Inferior parietal cortex (tissue), 1 donor: ENCODE data around the gene RNF26.
A peak's percentile ranks its signal among the peaks of the same experiment; 100 is the strongest.

Experiments used
- DNase-seq: peaks from one replicate; pipeline ENCODE4 v3.0.0-alpha.2; 2016; ENCODE audit errors: extremely low spot score

Gene RNF26

DNA sequence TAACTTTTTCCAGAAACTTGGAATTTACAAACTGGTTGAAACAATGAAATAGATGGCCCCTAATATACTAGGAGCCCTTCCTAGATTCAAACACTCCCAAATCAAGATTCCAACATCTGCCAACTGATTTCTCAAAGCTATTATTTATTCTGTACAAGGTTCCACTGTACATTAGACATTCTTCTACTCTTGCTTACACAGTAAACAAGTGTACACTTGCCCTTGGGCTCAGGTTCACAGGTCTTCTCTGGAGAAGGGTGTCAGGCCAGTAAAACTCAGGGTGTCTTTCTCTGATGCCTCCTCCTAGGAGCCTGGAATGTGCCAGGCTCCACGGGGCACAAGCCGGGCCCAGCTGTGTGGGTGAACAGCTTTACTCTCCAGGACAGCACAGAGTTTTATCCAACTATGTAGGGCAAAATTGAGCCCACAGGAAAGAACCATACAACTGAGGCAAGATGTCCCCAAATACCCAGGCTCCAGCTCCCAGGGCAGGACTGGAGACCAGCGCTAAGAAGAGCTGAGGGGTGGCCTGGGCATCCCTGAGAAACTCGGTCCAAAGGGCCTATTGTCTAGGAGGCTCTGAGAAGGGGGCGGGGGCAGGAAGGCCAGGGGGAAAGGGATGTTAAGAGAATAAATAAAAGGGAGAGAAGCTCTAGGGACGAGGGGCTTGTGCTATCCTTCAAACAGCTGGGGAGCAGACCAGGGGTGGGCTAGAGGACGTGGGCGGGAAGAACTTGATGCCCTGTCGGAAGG, 20.9 kb downstream of the RNF26 start:
- DNase-seq: no peak

GRCh38 chr11:119356349-119357031, 22.2 kb downstream of the RNF26 start:
- peak; percentile 74 for DNase-seq

GRCh38 chr11:119357074-119357473, 22.7 kb downstream of the RNF26 start:
- no peak for DNase-seq

GRCh38 chr11:119359365-119360214, 25.3 kb downstream of the RNF26 start:
- no peak for DNase-seq

GRCh38 chr11:119361056-119361787, 26.9 kb downstream of the RNF26 start:
- DNase-seq: peak; percentile 59

DNA sequence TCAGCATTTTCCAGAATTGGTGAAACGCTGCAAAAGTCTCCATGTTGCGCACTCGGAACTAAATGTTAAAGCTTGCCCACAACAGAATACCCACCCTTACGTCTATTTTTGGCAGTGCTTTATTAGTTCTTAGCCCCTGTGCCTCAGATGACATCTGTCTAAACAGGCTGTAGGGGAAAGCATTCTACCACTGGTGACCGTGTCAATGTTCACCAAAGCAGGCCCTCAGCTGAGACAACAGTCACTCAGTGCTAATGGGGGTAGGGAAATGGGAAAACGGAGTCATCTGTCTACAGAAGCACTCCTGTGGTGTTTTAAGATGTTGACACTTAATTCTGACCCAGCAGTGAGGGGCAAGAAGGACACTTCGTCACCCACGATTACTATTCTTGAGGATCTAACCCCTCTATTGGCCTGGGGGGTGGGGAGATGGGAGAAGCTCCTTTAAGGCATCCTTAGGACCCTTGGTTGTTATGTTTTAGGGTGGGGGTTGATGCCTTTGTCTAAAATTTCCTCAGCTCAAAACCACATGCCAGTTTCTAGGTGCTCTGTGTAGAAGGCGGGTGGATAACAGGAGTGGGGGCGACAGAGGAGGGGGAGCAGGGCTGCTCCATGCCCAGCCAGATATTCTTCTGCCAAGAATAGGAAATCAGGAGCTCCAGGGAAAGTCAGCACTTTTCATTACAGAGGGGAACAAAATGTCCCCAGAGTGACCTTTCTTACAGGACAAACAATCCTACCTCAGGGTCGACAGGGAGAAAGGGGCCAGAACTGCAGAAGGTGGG, 27.8 kb downstream of the RNF26 start:
- DNase-seq: no peak

DNA sequence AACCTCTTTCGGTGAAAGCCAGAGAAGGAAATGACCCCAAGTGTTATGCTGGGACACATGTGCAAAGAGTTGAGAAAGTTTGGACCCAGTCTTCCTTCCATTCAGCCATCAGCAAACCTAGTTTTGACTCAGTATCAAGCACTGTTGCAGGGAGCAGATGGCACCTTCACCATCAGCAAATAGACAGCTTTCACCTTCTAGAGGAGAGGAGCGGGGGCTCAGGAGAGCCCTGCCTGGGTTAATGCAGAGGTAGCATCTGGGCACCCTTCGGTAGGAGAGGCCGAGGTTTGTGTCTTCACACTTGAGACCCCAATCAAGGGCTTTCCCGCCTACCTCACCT, 28.4 kb downstream of the RNF26 start:
- no peak for DNase-seq

DNA sequence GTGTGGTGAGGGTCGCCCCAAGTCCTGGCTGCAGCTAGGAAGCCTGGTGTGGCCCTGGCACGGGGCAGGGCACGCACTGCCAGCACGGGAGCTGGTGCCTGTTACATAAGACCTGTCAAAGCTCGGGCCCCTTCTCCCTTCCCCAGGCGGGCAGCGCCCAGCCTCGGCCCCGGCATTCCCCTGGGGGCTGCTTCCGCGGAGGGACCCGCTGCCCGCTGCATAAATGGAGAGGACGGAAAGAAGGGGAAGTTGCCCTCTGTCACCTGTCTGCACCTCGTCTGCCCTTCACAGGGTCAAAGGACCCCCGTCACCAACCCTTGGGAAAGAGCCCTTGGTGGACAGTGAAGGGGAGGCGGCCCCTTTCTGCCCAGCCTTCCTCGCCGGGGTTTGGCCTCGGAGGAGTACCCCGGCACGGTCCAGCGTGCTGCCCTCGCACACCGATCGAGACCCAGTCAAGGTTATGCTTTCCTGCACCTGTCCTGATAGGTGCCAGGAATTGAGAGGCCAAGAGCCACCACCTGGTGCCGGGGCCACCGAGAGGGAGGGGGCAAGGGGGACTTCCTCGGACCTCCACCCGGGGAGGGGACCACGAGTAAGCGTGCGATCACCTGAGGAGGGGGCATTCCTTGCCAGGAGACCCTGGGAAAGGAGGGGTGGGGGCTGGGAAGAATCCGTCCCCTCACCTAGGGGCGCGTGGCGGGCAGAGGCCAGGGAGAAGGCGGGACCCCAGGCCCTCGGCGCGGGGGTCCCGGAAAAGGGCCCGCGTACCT, 28.9 kb downstream of the RNF26 start:
- DNase-seq: no peak

DNA sequence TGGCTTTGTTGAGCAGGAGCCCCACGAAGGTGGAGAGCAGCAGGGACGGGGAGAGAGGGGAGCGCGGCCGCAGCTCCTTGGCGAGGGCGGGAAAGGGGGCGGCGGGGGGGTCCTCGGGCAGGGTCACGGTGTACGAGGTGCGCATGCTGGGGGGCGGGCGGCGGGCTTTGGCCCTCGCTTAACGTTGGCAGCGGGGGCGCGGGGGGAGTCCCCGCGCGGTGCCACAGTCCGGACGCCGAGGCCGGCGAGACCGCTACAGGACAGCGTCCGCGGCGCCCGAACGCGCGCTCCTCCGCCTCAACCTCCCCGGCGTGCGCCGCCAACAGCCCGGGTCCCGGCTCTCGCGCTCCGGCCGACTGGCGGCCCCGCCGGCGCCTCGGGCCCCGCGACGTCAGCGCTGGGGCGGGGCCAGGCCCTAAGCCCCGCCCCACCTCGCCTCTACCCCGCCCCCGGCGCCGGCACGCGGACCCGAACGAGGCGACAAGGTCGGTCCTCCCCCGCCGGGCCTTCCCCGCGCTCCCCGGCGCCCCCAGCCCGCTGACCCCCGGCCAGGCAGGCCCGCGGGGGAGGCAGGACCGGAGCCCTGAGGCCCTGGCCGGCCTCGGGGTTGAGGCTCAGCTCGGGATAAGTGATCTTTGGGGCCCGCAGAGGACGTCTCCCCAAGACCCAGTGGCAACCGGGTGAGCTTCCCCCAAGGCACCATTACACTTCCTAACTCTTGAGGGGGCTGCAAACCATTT, 29.7 kb downstream of the RNF26 start:
- DNase-seq: peak; percentile 71

GRCh38 chr11:119365071-119365591, 30.8 kb downstream of the RNF26 start:
- peak; percentile 60 for DNase-seq

DNA sequence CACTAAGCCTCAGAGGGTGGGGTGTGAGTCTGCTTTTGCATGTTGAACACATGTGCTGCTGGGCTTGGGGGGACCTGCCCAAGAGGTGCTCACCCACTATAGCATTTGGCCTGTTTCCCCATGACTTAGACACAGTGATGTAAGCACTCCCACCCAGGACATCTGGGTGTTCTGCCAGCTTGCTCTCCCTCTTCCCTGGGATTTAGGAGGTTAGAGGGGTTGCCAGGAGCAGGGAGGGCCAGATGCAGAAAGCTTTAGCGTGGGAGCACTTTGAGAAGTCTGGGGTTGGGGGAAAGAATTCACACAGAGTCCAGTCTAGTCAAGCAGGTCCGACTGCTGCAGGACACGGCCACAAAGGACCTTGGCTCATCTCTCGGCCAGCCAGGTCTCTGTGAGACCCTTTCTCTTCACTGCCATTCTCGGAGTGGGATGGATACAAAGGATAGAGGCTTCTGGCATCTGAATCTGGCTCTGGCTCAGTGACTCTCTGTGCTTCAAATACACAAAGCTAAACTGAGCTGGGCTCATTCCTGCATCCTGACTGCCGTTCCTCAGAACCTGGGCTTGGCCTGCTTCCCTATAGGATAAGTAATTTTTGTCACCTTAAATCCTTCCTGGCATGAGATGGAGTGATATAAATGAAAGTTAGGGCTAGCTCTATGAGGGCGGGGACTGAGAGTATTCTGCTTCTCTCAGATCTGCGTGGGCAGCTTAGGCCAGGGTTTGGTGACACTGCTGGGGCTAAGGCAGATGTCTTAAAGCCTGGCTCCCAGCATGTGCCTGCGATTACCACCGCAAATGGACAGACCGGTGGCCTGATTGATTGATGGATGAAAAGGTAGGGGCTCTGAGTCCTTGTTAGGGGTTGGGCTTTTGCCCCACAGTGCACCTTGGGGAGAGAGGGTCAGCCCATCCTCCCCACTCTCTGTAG, 32.6 kb downstream of the RNF26 start:
- DNase-seq: peak; percentile 63

DNA sequence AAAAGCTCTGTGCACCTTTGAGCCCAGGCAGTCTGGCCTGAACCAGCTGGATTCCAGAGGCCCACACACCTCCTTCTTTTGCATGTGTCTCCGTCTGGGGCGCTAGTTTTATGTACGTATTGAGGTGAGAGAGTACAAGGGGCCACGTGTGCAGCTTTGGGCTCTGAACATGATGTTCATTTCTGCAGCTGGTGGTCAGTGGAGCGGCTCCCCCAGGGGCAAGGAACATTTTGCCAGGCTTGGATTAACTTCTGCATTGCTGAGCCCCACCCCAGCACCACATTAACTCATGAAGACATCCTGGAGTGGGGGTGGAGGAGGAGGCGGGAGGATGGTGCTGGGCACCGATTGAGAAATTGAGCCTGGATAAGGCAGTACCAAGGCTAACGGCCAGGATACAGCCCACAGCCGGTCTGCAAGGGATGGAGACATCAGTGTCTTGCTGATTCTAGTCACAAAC, 33.4 kb downstream of the RNF26 start:
- no peak for DNase-seq

- DNase-seq: peak; percentile 73
Observed at GRCh38 chr11:119368121-119369034, 34.1 kb downstream of the RNF26 start.

DNA sequence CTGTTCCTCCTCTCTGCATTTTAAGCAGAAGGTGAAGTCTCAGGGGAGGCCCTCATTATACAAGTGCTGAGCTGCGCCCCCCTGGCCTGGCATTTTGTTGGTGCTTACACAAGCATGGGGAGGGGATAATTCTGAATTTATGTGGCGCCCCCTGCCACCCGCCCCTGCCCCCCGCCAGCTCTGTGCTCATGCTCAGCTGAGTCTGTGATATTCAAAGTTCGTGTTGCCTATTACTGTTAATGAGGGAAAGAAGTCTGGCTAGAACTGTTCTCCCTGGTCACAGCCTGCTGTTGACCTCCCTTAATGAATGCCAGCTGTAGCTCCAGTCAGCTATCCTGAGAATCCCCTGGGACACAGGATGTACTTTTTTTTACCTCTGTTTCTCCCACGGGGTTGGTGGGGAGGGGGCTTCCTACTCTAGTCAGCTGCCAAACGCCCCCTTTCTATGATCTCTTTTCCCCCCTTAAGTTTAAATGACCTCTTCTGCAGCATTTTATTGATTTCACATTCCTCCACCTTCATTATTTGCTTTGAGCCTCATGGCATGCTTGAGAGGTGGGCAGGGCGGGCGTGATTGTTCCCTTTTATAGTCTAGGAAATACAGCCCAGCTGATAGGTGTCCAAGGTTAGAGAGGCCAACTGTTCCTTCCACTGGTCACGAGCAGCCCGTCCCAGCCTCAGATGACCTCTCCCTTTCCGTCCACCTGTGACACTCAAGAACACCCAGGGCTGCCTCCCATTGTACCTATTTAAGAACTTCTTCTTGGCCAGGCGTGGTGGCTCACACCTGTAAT, 35.0 kb downstream of the RNF26 start:
- DNase-seq: no peak

DNA sequence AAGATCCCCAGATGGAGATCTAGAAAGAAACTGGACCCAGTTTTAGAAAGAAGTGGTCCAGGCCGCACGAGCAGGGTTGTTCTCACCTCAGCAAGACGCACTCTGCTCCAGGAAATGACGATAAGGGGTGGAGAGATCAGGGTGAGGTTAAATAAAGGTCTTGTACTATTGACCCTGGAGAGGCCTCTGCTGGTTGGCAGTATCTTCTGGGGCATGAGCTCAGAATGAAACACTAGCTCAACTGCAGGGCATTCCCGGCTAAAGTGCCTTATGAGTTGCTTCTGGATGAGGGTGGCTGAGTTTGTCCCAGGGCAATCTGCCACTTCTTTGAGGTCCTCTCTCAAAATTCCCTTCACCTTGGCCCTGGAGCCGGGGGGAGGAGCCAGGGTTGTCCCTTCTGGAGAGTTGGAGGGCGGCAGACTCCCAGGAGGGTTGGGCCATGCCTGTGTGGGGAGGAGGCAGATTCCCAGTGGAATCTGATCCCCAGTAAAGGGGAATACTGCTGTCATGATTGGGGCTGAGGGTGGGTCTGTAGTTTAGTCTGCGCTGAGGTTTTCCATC, 36.2 kb downstream of the RNF26 start:
- DNase-seq: no peak

DNA sequence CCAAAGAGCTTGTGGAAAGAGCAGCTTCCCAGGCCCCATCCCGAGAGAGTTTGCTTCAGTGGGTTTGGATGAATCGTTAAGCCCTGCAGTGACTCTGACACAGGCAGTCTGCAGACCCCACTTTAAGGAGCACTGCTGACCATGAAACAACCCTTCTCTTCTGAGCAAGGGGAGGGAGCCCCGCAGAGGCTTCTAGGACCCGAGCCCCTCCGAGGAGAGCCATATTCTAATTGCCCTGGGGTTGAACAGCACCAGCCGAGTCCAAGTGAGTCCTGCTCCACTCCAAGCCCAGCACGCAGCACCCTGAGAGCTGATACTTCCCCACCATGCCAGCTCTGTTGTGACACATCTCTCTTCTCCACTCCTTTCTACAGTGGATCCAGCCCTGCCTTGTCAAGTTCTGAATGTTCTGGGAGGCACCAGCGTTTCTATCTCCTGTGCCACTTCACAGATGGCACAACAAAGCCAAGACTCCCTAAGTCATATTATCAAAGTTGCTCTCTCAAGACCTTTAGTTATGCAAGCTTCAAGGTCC, 36.8 kb downstream of the RNF26 start:
- DNase-seq: no peak
